GM12864 (cell line): ENCODE measurements around the gene CFD.
"Not testable (repeated sequence)": the region's sequence is repeated elsewhere in the genome, so short reads cannot be mapped to it uniquely, and the experiment has no call there.

ENCODE experiments used
- DNase-seq: peaks from one replicate; pipeline ENCODE4 v3.0.0-alpha.2; 2011; ENCODE audit warnings: low read depth
- H3K4me3 ChIP-seq: 2 replicates; pipeline ENCODE4 v1.5.1; 2011; ENCODE audit warnings: mild to moderate bottlenecking, low read depth, low read length, control low read depth
- CTCF ChIP-seq: IDR thresholded peaks from 2 replicates; pipeline ENCODE4 v1.5.1; 2011; ENCODE audit warnings: low read depth, mild to moderate bottlenecking, moderate library complexity, low read length, control low read depth, inconsistent platforms; ENCODE audit errors: missing control alignments

Gene CFD

DNA sequence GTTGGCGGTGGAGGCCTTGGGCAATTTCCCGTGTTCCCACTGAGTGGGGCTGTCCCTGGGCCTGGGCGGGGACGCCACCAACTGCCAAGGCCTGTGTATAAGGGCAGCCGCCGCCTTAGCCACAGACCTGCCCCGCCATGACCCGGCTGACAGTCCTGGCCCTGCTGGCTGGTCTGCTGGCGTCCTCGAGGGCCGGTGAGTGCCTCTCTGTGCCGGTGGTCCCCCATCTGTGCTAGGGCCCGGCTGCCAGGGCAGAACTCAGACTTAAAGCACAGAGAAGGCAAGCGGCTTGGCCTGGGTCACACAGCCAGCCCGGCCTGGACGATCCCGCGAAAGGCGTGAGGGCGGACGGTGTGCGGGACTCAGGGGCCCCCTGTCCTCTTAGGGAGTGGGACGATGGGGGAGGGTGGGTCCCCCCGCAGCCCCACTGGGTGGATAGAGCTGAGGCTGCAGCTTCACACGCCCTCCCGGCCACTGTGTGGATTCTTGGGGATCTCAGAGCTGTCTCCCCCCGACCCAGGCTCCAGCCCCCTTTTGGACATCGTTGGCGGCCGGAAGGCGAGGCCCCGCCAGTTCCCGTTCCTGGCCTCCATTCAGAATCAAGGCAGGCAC is 31.6 kb upstream of the CFD start, which contains the start of gene AZU1:
TSS of gene AZU1 (plus strand) at position 128 of the 612 bp plus-strand sequence. CDS start at position 138, 10 bp downstream.
- TF ChIP-seq CTCF = no peak
- no peak for DNase-seq
- H3K4me3 ChIP-seq = no peak within 1 kb of the TSS

GRCh38 chr19:829129-829758 is 30.2 kb upstream of the CFD start:
- no peak for TF ChIP-seq CTCF
- no peak for DNase-seq
- no peak overlapping the region for H3K4me3 ChIP-seq

DNA sequence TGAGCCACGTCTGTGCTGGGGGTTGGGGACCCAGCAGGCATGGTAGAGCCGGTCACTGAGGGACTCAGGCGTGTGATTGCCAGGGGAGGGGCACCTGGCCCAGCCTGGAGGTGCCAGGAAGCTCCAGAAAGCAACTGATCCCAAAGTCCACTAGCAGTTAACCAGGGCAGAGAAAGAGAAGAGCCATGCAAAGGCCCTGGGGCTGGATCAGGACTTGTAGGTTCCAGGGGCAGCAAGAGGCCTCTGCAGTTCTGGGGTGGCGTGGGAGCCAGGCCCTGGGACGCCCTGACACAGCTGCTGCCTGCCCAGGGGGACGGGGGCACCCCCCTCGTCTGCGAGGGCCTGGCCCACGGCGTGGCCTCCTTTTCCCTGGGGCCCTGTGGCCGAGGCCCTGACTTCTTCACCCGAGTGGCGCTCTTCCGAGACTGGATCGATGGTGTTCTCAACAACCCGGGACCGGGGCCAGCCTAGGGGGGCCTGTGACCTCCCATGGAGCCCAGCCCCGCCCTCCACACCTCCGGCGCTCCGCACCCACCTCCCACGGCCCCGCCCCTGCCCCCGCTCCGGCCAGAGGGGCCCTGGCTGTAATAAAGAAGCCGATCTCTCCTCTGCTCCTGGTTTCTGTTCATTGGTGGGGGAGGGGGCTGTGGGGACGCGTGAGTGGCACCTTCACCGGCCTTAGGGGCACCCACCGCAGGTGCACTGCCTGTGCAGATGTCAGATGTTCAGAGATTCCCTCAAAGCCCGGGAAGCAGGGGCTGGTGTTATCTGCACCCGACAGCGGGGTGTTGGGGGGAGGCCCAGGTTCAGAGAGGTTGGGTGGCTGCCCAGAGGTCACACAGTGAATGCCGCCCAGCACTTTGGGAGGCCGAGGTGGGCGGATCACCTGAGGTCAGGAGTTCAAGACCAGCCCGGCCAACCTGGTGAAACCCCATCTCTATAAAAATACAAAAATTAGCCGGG is 27.8 kb upstream of the CFD start:
- TF ChIP-seq CTCF = no peak
- no peak overlapping the region for H3K4me3 ChIP-seq
- DNase-seq = no peak

GRCh38 chr19:834216-834615 is 25.2 kb upstream of the CFD start:
- TF ChIP-seq CTCF = no peak
- DNase-seq = no peak
- no peak overlapping the region for H3K4me3 ChIP-seq

DNA sequence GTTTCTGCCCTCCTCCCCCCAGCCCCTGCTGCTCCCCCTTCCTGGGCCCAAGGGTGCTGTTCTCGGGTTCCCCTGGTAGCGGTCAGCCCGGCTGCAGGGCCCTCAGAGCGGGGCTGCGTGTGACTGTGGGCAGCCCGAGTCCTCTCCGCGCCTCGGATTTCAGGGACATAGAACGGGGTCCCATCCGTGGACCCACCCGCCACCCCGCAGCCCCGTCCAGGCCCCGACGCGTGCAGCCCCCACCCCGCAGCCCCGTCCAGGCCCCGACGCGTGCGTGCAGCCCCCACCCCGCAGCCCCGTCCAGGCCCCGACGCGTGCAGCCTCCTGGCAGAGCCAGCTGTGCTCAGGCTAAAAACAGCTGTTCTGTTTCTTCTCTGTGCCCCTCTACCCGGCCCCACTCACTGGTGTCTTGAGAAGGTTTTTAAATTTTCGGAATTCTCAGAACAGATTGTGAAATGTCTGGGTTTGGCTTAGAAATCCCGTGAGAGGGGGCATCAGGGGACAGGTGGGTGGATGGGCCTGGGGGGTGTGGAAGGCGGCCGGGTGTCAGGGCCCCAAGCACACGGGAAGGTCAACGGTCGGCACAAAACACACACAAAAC is 24.2 kb upstream of the CFD start:
- no peak for TF ChIP-seq CTCF
- no peak overlapping the region for H3K4me3 ChIP-seq
- DNase-seq = no peak

DNA sequence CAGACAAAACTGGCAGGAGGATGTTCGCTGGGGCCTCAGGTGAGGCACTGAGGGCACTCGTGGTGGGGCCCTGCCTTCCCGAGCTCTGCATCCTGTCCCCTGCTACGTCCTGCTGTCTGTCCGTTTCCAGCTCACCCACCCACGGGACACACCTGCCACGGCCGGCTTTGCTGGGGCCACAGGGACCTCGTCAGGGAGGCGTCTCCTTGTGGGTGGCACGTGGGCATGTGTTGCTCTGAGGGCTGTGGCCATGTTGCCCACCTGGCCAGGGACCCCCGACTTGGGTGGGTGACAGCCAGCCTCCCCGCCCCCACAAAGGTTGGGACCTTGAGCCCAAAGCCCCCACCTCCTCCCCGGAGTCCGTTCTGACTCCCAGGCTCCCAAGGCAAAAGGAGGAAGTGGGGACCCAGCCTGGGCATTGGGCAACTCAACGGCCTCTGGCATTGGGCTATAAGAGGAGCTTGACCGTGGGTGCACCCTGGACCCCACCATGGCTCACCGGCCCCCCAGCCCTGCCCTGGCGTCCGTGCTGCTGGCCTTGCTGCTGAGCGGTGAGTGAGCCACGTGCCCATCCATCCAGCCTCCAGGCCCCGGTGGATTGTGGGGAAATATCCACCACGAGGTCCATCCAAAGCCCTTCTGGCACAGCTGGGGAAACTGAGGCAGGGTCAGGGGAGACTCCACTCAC is 18.8 kb upstream of the CFD start, which contains the start of gene PRTN3:
TSS of gene PRTN3 (plus strand) at position 481 of the 688 bp plus-strand sequence. CDS start at position 491, 10 bp downstream.
- no peak for DNase-seq
- TF ChIP-seq CTCF = no peak
- H3K4me3 ChIP-seq = no peak within 1 kb of the TSS

DNA sequence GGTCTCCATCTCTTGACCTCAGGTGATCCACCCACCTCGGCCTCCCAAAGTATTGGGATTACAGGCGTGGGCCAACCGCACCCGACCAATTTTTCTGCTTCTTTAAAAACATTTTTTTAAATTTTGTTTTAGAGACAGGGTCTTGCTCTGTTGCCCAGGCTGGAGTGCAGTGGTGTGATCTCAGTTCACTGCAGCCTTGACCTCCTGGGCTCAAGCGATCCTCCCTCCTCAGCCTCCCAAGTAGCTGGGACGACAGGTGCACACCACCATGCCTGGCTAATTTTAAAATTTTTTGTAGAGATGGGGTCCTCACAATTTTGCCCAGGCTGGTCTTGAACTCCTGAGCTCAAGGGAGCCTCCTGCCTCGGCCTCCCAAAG is 16.7 kb upstream of the CFD start:
- DNase-seq, H3K4me3 ChIP-seq: not testable (repeated sequence)
